HG03565 (cell line): ENCODE measurements around the gene ANAPC16.
"Not testable (repeated sequence)": the region's sequence is repeated elsewhere in the genome, so short reads cannot be mapped to it uniquely, and the experiment has no call there.

Experiments
- ATAC-seq: cut with Tn5 transposase; IDR thresholded peaks from one replicate; pipeline ENCODE4 v1.9.1; 2021; ENCODE audit warnings: mild to moderate bottlenecking, moderate library complexity; ENCODE audit not compliant: unreplicated experiment

The ANAPC16 gene

DNA sequence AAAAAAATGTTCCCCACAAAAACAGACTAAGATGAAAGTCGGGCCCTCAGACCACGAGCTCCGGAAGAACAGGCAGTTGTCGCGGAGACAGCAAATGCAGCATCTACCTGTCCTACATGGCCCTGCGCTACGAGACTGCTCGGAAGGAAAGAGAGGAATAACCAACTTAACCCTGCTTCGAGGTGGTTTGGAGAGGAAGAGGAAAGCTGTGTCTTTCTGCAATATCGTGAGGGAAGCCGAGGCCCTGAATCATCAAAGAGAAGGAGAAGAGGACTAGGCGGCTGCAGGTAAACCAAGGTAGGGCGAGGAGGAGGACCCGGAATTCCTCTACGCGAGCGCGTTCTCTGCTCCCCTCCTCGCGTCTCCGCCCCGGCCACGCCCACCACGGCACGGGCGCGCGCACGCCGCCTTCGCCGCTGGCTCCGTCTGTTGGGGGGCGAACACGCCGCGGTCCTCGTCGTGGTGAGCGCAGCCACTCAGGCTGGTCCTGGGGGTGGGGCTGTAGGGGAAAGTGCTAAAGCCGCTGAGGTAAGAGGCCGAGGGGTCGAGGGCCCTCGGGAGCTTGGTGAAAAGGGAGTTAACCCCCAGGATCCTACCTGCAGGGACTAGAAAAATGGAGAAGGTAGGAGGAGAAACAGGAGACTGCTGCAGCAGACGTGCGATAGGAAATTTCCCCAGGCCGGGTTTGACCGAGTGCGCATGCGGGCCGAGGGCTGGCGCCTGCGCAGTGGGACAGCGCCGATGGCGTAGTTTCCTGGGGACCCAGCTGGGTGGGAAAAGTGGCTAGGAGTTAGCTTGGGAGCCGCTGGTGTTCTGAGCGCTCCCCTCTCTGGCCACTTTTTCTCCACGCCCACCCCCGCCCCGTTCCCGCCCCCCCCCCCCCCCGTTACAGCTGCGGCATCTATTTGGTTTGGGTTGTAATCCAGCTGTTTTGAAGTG is at the start of gene ANAPC16, which contains the start of gene ASCC1:
TSS of gene ANAPC16 (plus strand) at position 402 of the 939 bp plus-strand sequence. CDS start 7,903 bp downstream, outside the sequence.
TSS of gene ASCC1 (minus strand) at position 666 of the 939 bp plus-strand sequence. CDS start 2,978 bp downstream, outside the sequence.
- peak; percentile 63 for ATAC-seq

DNA sequence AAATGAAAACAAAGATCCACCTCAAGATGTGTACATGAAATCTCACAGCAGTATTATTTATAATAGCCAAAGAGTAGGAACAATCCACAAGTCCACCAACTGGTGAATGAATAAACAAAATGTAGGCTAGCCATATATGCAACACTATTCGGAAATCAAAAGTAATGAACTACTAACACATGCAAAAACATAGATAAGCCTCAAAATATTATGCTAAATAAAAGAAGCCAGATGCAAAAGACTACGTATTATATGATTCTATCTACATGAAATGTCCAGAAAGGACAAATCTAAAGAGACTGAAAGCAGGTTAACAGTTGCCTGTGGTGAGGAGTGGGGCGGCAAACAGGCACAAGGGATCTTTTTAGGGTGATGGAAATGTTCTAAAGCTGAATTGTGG is 48.7 kb upstream of the ANAPC16 start:
- no peak for ATAC-seq

DNA sequence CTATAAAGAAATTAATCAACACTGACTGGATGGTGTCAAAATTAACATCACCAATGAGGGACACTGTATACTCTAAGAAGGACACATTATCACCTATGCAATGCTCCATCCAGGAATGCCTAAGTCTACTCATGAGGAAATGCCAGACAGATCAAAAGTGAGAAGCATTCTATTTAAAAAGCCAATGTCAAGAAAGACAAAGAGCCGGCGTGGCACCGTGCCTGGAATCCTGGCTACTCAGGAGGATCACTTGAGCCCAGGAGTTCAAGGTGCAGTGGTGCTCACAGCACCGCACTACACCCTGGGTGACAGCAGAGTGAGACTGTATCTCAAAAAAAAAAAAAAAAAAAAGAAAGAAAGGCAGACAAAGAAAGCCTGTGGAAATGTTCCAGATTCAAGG is 45.5 kb upstream of the ANAPC16 start:
- ATAC-seq = no peak

DNA sequence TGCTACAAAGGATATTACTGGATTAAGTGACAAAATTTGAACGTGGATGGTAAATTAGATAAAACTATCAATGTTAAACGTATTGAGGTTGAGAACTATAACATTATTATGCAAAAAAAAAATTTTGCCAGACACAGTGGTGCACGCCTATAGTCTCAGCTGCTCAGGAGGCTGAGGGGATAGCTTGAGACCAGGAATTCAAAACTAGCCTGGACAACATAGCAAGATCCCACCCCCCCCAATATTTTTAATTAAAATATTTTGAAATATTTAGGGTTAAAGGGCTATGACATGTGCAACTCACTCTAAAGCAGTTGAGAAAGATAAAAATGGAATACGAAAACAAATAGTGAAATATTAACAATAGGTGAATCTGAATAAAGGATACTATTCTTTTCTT is 45.1 kb upstream of the ANAPC16 start:
- ATAC-seq = no peak

DNA sequence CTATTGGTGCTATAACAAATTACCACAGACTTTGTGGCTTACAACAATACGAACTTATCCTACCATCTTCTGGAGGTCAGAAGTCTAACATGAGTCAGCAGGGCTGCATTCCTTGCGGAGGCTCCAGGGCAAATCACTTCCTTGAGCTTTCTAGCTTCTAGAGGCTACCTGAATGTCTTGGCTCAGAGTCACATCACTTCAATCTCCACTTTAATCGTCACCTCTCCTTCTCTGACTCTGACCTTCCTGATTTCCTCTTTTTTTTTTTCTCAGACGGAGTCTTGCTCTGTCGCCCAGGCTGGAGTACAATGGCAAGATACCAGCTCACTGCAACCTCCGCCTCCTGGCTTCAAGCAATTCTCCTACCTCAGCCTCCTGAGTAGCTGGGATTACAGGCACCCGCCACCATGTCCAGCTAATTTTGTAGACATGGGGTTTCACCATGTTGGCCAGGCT is 44.6 kb upstream of the ANAPC16 start:
- ATAC-seq = no peak

DNA sequence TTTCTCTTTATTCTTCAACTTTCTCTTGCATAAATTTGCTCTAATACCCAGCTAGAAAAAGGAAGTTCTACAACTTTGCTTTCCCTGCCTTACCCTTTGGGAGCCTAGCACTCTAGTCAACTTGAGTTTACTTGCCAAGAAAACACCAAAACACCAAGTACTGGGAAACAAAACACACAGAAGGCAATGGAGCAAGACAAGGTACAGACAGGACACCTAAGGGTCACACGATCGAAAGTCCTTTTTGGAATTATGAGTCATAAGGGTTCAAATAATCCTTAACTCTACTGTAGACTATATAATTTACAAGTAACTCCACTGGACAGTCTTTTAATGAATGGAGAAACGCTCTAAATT is 42.6 kb upstream of the ANAPC16 start:
- ATAC-seq = no peak

DNA sequence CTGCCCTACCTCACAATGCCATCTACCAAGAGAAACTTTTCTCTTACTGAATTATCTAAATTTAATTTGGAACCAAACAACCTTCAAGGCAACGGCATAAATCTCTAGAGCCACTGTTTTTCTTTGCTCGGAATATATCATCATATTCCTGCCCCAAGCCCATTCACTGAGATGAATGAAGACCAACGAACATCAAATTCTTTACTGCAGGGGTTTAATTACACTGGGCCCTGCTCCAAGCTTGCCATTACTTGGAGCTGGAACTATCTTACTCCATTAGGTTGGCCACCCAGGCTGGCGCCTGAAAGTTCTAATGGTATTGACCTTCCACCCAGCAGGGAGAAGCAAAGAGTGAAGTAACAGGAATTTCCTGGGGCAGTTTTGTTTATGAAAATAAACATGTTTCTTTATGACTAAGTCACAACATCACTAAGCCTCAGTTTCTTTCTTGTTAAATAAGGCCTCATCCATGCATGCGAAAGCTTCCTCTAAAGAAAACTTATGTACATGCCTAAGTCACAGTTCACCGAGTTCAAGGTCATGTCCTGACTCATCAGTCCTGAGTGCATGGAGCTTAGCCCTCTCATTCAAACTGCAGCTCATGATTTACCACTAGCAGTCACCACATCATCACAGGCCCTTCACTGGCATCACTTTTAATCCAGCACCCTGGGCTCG is 42.1 kb upstream of the ANAPC16 start:
- peak; percentile 61 for ATAC-seq

DNA sequence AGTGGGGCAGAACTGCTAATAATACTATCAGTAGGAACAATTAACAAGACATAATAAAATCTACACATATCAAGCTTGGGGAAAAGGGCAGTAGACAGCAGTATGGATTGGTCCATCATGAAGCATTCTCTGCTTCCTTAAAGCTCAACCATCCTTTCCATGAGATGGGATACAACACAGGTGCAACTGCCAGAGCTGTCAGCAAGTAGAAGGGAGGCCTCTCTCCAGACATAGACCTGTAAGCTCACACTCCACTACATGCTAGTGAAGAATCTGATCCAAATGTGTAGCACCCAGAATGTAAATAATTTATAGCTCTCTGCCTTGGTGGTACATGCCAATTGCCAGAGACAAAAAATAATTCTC is 41.5 kb upstream of the ANAPC16 start:
- ATAC-seq = no peak

DNA sequence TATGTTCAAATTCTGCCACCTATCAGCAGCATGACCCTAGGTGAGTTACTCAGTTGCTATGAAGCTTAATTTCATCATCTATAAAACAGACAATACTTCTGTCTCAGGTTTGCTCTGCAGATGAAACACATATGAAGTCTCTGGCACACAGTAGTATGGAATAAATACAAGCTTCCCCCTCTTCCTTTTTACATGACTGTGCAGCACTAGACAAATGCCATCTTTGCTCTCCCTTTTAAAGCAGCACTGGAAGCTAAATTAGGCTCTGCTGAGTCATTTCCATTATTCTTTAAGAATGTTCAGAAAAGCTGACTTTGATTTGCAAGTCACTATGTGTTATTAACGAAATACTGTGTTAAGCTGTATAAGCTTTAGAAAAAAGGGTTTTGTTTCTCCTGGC is 40.7 kb upstream of the ANAPC16 start:
- no peak for ATAC-seq

DNA sequence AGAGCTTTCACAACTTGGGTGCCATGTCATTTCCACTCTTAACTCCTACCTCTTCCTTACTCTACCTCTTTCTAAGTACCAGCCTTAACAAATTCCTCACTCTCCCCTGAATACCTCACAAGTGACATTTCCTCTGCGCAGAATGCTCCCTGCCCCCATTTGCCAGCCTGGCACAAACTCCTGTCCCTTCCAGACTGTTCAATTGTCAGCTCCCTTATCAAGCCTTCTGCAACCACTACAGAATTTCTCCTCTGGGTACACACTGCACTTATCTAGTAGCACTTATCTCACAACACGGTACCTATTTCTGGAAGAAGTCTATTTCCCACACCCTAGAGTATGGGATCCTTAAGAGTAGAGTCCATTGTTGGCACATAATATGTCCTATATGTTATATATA is 39.1 kb upstream of the ANAPC16 start:
- no peak for ATAC-seq

DNA sequence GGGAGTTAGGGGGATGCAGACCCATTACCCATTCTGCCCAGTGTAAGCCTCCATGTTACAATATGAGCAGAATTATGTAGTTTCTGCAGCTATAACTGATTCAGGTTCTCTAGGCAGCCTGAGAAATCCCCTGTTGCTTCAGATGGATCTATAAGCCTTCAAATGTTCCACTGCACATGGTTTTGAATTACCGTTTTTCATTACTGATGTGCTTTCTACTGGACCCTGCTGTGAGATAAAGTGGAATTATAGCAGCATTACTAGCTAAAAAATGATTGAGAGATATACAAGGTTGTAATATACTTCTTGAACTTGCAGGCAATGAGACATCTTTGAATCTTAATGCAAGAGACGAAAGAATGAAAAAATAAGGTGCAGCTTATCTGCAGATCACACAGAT is 38.4 kb upstream of the ANAPC16 start:
- no peak for ATAC-seq

DNA sequence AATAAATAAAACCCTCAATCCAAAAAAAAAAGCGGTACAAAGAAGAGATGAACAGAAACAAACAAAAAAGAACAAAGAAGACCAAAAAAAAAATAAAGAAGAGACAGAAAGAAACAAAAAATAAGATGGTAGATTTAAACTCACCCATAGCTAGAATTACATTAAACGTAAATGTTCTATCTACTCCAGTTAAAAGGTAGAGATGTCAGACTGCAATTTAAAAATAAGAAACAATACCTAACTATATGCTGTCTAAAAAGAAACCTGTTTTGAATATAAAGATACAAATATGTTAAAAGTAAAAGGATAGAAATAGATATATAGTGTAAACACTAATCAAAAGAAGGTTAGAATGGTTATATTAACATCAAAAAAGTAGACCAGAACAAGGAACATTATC is 31.7 kb upstream of the ANAPC16 start:
- ATAC-seq = no peak

DNA sequence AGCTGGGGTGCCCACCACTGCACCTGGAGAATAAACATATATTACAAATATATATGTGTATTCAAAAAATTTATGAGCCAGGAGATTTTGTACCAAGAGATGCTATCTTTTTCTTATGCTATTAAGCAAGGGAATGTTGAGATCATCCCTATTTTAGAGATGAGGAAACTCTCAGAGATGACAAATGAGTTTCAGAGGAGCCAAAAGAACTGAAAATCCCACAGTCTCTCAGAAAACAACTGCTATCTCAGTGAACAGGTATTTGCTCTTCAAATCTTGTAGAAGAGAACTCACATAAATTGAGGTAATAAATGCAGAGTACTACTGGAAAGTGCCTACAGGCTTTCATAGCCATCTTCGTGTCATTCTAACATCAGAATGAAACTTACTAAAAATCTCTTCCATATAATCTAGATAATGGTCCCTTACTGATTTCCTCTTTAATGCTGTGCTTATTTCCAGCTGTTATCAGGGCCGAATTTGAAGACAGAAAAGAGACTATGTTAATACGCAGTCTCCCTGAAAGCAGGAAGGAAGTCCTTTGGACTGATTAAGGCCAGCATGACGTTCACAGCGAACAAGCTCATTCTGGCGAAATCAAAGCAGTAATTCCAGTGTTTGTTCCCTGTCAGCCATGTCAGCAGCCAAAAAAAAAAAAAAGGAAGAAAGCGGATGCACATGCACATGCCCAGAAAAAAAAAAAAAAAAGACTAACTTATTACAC is 29.4 kb upstream of the ANAPC16 start:
- no peak for ATAC-seq

DNA sequence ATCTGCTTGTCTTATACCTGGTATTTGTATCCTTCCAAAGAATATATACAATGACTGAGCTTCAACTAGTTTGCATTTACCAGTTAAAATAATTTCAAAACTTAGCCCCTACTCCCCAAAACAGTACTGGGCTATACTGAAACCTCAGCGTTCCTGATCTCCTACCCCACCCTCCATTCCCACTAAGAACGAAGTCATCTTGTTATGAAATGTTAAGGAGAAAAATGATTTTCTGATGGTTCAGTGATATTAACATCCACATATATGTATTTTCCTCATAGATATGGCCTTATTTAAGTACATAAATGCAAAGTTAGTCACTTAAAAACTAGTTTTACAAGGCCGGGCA is 28.9 kb upstream of the ANAPC16 start:
- no peak for ATAC-seq

DNA sequence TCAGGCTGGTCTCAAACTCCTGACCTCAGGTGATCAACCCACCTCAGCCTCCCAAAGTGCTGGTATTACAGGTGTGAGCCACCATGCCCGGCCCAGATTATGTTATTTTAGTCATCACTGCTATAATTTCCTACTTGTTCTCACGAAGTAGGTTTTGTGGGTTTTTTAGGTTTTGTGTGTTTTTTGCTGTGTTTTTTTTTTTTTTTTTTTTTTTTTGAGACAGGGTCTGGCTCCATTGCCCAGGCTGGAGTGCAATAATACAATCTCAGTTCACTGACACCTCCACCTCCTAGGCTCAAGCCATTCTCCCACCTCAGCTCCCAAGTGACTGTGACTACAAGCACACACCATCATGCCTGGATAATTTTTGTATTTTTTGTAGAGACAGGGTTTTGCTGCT is 20.9 kb upstream of the ANAPC16 start:
- ATAC-seq = no peak

DNA sequence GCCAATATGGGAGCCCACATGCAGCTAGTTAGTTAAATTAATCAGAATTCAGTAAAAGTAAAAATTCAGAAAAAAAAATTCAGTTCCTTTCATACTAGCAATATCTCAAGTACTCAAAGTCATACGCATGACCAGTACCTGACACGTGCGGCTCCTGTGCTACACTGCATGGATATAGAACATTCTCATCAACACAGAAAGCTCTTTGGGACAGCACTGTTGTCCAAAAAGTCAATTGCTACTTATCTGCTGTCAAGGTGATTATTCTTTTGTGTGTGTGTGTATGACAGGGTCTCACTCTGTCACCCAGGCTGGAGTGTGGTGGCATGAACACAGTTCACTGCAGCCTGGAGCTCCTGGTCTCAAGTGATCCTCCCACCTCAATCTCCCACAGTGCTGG is 14.9 kb upstream of the ANAPC16 start:
- ATAC-seq = no peak

DNA sequence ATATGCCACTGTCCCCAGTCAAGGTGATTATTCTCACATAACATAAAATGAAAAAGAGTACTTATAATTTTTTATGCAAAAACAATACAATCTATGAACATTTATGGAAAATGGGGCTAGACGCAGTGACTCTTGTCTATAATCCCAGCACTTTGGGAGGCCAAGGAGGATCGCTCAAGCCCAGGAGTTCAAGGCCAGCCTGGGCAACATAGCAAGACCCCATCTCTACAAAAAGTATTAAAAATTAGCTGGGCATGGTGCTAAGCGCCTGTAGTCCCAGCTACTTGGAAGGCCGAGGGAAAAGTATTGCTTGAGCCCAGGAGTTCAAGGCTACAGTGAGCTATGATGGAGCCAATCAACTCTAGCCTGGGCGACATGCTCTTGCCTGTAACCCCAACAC is 14.5 kb upstream of the ANAPC16 start:
- no peak for ATAC-seq

DNA sequence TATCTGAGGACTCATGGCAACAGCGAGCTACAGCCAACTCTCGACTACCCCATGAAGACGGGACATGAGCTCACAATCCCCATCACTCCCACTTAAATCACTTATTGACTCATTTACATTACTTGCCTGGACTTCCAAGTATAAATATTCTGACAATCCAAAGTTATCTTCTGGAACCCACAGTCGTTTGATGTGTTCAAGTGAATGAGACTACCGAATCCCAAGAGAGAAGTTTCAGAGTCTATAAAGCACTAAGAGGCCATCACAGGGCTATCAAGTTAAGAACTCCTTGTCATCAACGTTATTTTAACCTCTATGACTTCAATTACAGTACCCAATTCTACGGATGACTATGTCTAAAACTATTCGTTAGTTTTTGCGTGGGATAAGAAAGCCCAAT is 11.5 kb upstream of the ANAPC16 start:
- no peak for ATAC-seq

DNA sequence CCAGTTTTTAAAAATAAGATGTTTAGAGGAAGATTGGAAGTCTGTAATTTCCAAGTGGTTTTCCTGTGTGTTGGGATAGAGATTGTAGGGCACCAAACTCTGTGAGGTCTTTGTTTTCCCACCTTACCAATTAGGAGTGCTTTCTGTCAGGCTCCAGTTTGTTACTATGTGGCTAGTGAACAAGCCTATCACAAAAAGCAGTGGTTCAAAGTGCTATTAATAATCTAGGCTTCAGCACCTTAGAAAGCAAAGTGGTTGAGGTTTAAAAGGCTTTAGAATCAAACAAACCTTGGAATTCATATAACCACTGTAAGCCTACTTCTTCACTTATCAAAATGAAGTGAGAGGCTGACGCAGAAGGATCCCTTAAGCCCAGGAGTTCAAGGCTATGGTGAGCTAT is 11.1 kb upstream of the ANAPC16 start:
- ATAC-seq = no peak

DNA sequence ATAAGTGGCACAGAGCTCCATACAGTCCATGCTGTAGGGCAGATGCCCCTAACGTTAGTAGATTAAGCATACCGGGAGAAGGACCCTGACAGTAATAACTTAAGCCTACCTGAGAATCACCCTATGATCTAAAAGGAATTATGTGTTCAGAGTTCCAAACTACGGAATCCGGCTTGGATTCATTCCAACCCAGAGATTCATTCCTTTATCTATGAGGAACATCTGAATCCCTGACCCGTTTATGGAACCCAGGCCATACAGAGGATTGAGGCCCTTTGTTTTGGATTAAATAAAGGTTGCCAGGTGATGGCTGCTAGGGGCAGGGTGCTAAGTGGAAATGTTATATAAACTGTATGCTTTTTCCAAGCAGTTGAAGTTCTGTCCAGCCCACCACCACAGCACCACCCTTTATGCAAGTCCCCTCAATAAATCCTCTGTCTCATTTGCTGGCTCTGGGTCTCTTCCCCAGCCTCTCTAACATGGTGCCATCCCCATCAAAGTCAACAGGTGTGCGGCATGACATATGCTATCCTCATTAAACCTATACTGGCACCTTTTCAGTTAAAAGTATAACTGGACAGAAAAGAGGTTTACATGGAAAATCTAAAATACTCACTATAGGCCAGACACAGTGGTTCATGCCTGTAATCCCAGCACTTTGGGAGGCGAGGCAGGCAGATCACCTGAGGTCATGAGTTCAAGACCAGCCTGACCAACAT is 9.1 kb upstream of the ANAPC16 start:
- no peak for ATAC-seq

DNA sequence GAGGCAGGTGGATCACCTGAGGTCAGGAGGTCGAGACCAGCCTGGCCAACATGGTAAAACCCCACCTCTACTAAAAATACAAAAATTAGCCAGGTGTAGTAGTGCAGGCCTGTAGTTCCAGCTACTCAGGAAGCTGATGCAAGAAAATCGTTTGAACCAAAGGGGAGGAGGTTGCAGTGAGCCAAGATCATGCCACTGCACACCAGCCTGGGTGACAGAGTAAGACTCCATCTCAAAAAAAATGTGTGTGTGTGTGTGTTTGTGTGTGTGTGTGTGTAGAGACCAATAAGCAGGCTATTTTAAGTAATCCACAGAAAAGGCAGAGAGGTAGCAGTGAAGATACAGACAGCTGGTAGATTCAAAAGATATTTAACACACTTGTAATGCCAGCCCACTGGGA is 7.3 kb upstream of the ANAPC16 start:
- not testable (repeated sequence) for ATAC-seq
